ENCODE results near the gene CNN2.

Gene CNN2

DNA sequence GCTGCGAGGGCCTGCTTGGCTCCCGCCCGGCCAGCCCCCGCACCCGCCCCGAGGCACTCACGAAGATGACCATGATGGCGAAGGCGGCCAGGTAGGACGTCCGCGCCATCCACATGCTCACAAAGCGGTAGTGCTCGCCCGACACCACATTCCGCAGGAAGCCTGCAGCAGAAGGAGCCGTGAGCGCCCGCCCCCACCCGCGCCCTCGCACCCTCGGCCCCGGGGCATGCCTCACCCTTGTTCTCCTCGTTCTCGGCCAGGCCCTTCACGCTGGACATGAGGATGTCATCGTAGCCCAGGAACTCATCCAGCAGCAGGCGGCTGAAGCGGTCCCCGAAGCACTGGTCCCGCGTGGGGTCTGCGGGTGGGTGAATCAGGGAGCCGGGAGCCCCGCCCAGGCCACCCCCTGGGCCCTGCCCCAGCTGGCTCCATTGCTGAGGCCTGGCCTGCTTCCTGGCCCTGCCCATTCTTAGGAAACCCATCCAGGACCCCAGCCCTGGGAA is 14.5 kb upstream of the CNN2 start:
- H3K4me3 ChIP-seq (replicated peaks; ENCODE audit: low read depth, low read length), result no peak overlapping the region
- DNase-seq (ENCODE audit: extremely low read depth, low read depth), result no peak
- TF ChIP-seq, protein P1, sequence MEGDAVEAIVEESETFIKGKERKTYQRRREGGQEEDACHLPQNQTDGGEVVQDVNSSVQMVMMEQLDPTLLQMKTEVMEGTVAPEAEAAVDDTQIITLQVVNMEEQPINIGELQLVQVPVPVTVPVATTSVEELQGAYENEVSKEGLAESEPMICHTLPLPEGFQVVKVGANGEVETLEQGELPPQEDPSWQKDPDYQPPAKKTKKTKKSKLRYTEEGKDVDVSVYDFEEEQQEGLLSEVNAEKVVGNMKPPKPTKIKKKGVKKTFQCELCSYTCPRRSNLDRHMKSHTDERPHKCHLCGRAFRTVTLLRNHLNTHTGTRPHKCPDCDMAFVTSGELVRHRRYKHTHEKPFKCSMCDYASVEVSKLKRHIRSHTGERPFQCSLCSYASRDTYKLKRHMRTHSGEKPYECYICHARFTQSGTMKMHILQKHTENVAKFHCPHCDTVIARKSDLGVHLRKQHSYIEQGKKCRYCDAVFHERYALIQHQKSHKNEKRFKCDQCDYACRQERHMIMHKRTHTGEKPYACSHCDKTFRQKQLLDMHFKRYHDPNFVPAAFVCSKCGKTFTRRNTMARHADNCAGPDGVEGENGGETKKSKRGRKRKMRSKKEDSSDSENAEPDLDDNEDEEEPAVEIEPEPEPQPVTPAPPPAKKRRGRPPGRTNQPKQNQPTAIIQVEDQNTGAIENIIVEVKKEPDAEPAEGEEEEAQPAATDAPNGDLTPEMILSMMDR (IDR thresholded peaks at IDR 0.05; ENCODE audit: low read depth, low read length, missing control alignments), result no peak

DNA sequence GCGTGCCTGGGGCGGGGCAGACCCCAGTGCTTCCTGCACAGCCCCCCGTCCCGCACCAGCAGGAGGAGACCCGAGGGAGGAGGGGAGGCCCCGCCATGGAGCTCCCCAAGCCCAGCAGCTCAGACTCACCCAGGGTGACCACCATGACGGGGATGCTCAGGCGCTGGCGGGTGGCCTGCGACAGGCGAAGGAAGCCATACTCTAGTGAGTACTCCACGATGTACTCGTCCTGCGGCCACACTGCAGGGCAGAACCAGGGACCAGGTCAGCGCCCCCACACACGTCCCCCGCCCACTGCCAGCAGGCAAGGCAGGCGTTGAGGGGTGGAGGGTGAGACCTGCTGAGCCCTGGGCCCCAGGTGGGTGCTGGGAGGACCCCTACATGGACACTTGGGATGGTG is 14.1 kb upstream of the CNN2 start:
- DNase-seq (ENCODE audit: extremely low read depth, low read depth), result no peak
- TF ChIP-seq, protein P1 (IDR thresholded peaks at IDR 0.05; ENCODE audit: low read depth, low read length, missing control alignments), result no peak

DNA sequence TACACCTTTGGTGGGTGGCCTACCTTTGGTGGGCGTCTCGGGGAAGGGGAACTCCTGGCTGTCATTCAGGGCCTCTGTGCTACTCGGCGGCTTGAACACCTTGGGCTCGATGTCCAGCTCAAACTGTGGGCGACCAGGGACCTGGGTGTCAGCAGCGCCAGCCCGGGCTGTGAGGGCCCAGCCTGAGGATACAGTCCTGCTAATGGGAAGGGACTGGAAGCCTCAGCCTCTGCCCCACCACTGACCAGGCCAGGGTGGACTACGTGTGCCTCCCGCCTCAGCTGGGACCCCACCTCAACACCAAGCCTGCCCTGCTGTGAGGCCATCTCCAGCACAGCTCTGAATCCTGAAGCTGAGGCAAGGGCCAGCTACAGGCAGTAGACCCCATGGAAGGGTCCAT is 13.2 kb upstream of the CNN2 start:
- DNase-seq (ENCODE audit: extremely low read depth, low read depth), result no peak
- TF ChIP-seq, protein P1 (IDR thresholded peaks at IDR 0.05; ENCODE audit: low read depth, low read length, missing control alignments), result no peak
- H3K4me3 ChIP-seq (replicated peaks; ENCODE audit: low read depth, low read length), result no peak overlapping the region

More for the DNA sequence above, 14.1 kb upstream of the CNN2 start:
- H3K4me3 ChIP-seq (replicated peaks; ENCODE audit: low read depth, low read length), result no peak overlapping the region

DNA sequence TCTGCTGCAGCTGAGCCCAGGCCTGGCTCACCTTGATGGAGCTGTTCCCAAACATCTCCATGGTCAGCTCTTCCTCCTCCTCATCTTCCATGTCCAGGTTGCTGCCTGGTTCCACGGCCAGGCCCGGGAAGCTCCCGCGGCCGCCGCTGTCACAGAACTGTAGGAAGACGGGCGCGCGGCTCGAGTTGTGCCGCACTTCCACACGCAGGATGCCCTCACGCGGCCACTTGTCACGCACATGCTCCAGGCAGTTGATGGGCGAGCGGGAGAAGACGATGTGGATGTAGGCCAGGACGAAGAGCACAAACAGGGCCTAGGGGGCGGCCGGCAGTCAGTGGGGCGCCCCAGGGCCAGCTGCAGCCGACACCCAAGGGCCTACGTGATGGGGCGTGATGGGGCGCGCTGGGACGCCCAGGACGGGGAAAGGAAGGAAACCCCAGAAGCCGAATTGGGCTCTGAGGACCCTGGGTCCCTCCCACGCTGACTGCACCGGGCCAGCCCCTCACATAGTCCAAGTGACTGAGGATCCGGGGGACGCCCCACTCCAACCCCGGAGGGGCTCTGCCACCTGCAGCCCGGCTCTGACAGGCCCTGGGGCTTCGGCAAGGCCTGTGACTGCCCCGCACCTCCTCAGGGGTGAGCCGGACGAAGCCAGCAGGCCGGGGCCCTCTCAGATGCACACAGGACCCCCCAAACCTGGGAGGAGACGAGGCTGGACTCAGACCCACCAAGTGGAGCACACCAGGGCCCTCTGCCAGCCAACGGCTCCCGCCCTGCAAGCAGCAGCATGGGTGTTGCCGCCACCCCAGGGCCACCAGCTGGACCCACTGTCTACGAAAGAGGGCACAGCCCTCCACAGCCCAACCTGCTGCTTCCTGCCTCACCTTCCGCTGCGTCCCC is 12.0 kb upstream of the CNN2 start:
- TF ChIP-seq, protein P1 (IDR thresholded peaks at IDR 0.05; ENCODE audit: low read depth, low read length, missing control alignments), result no peak
- DNase-seq (ENCODE audit: extremely low read depth, low read depth), result no peak
- no peak overlapping the region for H3K4me3 ChIP-seq (replicated peaks; ENCODE audit: low read depth, low read length)

DNA sequence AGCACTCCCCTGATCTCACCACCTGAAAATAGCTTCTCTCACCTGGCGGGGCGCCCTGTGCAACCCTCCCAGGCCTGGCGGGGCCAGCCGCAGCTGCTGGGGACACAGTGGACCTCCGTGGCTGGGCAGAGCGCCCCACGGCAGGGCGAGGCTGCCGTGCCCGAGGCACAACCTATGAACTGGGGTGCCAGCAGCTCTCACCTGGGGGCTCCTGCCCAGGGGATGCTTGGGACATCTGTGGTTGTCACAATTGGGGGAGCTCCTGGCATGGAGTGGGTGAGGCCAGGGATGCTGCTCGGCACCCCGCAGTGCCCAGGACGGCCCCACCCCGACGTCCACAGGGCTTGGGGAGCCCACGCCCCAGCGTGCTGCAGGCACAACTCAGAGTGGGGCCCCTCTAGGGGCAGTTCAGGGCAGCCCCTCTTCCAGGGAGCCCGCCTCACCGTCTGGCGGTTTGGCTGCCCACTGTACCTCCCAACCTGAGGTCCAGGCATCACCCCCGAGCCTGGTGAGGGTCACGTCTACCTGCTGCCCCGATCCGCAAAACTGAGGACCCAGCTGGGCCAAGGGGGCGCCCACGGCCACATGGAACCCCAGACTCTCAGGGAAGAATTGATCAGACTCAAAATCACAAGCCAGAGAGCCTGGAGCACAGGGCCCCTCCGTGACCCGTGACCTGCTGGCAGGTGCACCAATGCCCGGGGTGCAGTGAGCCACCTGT is 11.2 kb upstream of the CNN2 start:
- TF ChIP-seq, protein P1 (IDR thresholded peaks at IDR 0.05; ENCODE audit: low read depth, low read length, missing control alignments), result no peak
- H3K4me3 ChIP-seq (replicated peaks; ENCODE audit: low read depth, low read length), result no peak overlapping the region
- no peak for DNase-seq (ENCODE audit: extremely low read depth, low read depth)

DNA sequence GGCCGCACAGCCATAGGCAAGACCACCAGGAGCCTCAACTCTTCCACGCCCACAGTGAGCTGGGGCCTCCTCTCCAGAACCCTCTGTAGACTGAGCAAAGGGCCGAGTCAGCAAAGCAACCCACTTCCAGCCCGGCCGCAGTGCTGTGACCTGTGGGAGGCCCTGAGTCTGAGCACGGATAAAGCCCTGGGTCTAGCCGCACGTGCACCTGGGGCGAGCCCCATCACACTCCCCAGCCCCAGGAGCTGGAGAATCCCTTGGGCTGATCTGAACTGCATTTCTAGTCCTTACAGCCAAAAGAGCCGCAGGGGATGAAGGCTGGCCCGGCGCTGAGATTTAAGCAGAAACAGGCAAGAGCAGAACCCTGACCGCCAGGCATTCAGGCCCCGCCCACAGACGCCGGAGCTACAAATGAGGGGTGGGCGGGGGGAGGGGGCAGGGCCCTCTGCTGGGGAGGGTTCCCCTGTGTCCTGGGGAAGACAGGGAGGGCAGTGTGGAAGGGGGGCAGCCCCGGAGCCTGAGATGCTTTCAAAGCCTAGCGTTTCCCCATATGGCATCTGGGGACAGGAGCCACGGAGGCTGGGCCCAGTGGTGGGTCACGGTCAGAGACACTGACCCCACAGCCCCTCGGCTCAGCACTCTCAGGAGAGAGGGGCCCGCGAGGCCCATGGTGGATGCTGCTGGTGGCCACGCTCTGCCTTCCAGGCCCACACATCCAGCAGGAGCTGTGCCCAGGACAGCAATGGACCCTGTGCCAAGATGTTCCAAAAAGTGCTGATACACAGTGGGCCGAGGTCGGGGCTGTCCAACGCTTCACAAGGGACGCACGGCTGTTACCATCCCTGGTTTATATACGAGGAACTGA is 10.4 kb upstream of the CNN2 start:
- H3K4me3 ChIP-seq (replicated peaks; ENCODE audit: low read depth, low read length), result no peak overlapping the region
- no peak for DNase-seq (ENCODE audit: extremely low read depth, low read depth)

More for the DNA sequence above, 10.4 kb upstream of the CNN2 start:
- TF ChIP-seq, protein P1 (IDR thresholded peaks at IDR 0.05; ENCODE audit: low read depth, low read length, missing control alignments), result no peak
